Small intestine (tissue), 16 donors: ENCODE data around the gene SLC26A4. TPM values are rescaled to one million over a fixed set of nuclear protein-coding genes. Genes with fewer than 3 reads are reported as not detected.

ENCODE experiments used
- DNase-seq, 2 donors: peaks; one replicate each; pipeline versions ENCODE4 v3.0.0 to v3.0.0-alpha.2; 2013
- FAIRE-seq: peaks from 2 replicates; lab custom pipeline; 2012; peaks lifted over from hg19 to GRCh38; lab: Jason Lieb, UNC
- H3K27ac ChIP-seq, 3 donors: one replicate each; pipeline ENCODE4 v1.5.1; 2013; ENCODE audit warnings: low read length in 2 of 3, mild to moderate bottlenecking in 2 of 3, control low read depth in 1 of 3, inconsistent platforms in 1 of 3, low read depth in 1 of 3, moderate library complexity in 1 of 3
- H3K27me3 ChIP-seq, 3 donors: one replicate each; pipeline ENCODE4 v1.6.1; 2013; ENCODE audit warnings: low read length in 3 of 3, inconsistent platforms in 1 of 3; ENCODE audit not compliant: control insufficient read depth in 3 of 3, insufficient read depth in 3 of 3
- H3K36me3 ChIP-seq, 3 donors: one replicate each; pipeline ENCODE4 v1.6.1; 2013; ENCODE audit warnings: low read length in 3 of 3, inconsistent platforms in 1 of 3, low read depth in 1 of 3, mild to moderate bottlenecking in 1 of 3, moderate library complexity in 1 of 3; ENCODE audit not compliant: control insufficient read depth in 3 of 3, insufficient read depth in 2 of 3
- H3K4me1 ChIP-seq, 3 donors: one replicate each; pipeline ENCODE4 v1.6.1; 2013; ENCODE audit warnings: low read length in 2 of 3, inconsistent platforms in 1 of 3, low read depth in 1 of 3, mild to moderate bottlenecking in 1 of 3, moderate library complexity in 1 of 3; ENCODE audit not compliant: control insufficient read depth in 3 of 3, insufficient read depth in 2 of 3
- H3K4me3 ChIP-seq, 3 donors: one replicate each; pipeline ENCODE4 v1.5.1; 2013; ENCODE audit warnings: low read length in 3 of 3, control low read depth in 1 of 3, inconsistent platforms in 1 of 3, low read depth in 1 of 3, mild to moderate bottlenecking in 1 of 3, moderate library complexity in 1 of 3
- H3K9me3 ChIP-seq, 2 donors: one replicate each; pipeline ENCODE4 v1.6.1; 2013; ENCODE audit warnings: low read depth in 1 of 2, low read length in 1 of 2; ENCODE audit not compliant: control insufficient read depth in 2 of 2, insufficient read depth in 1 of 2
- WGBS, 3 donors: extraction: QIAGEN DNeasy Blood & Tissue Kit; methylation state at CpG; one replicate each; pipeline ENCODE4 v1.1.7; 2013; 5-methylcytosine and 5-hydroxymethylcytosine counted together
- long read RNA-seq, 10 donors: transcript quantifications; one replicate each; lab custom pipeline, GENCODE V29; 2026
- polyA plus RNA-seq, 4 donors: library from polyadenylated mRNA; stranded (reverse) in 3 of 4; unstranded in 1 of 4; fragments of 200-250 nt in 3 of 4; fragments of 120-200 nt in 1 of 4; gene quantifications; one replicate each; pipeline versions ENCODE4 v1.2.1 to v1.2.3, GENCODE V29; 2013
- donor health status: healthy with polysubstance abuse.
- donor health status: control.
- donor health status: control.
- donor health status: Bipolar disorder and iron deficiency.
- donor health status: healthy.

The SLC26A4 gene
- polyA plus RNA-seq = under 1 TPM in 2 of 4 donors, not detected in 2; 0.18 to 0.30 TPM
- long read RNA-seq, donor 1 = 0 reads
- long read RNA-seq, donor 2 = 0 reads
- long read RNA-seq, donor 3 = 0 reads
- long read RNA-seq, donor 4 = 0 reads
- long read RNA-seq, donor 5 = 0 reads
- long read RNA-seq, donor 6 = 0 reads
- long read RNA-seq, donor 7 = 0 reads
- long read RNA-seq, donor 8 = 0 reads
- long read RNA-seq, donor 9 = 0 reads
- long read RNA-seq, donor 10 = 0 reads

DNA sequence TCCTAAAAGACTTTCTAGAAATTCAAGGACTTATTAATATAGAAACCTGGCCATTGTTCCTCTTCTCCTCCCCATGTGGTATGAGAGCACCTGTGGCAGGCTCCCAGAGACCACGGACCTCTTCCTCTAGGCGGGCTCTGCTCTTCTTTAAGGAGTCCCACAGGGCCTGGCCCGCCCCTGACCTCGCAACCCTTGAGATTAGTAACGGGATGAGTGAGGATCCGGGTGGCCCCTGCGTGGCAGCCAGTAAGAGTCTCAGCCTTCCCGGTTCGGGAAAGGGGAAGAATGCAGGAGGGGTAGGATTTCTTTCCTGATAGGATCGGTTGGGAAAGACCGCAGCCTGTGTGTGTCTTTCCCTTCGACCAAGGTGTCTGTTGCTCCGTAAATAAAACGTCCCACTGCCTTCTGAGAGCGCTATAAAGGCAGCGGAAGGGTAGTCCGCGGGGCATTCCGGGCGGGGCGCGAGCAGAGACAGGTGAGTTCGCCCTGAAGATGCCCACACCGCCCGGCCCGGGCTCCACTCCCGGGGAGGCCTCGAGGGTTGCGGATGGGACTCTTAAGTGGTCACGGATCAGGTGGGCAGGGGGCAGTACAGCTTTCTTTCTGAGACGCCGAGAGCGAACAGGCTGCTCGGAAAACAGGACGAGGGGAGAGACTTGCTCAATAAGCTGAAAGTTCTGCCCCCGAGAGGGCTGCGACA is at the start of gene SLC26A4:
TSS of gene SLC26A4 (plus strand) at position 448 of the 700 bp plus-strand sequence. CDS start 814 bp downstream, outside the sequence.
- Histone ChIP-seq H3K27me3 (peaks cover 3 to 51% (median 25%) of the 10 kb centered on the region in 3 donors), H3K27ac (no peak within 1 kb of the TSS), H3K4me1 (peaks cover 2 to 9% (median 5%) of the 10 kb centered on the region in 3 donors), H3K9me3 (no peaks in the 10 kb centered on the region), H3K36me3 (no peaks in the 10 kb centered on the region), H3K4me3 (peak within 1 kb of the TSS in 2 of 3 donors; percentile 36 to 52)
- FAIRE-seq (no peak), DNase-seq (peak in 1 of 2 donors; percentile 33)
- 3 to 5% (median 4%) methylated on average over 37 of the region's 37 CpGs for WGBS, 3 donors

DNA sequence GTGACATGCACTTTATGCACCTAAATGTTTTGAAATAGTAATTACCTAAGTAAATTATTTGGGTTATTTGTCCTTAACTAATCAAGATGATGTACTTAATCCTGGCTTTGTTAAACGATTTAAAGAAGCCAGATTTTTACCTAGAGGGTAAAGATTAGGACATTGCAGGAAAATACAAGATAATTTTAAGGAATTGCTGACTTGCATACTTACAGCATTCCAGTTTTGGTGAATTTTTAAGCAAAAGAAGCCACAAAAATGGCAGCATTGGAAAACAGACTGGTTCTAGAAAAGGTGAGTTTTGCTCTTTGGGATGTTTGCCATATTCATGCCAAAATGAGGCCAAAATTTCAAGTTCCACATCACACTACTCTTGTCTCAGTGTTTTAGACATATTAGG is 47.2 kb upstream of the SLC26A4 start:
- no peak for DNase-seq
- H3K4me3 ChIP-seq = no peak overlapping the region
- H3K4me1 ChIP-seq = peaks cover 0 to 5% (median 0%) of the 10 kb centered on the region in 3 donors
- no peak for FAIRE-seq
- H3K27ac ChIP-seq = no peak overlapping the region
- no peaks in the 10 kb centered on the region for H3K9me3 ChIP-seq
- no peaks in the 10 kb centered on the region for H3K27me3 ChIP-seq
- WGBS, 3 donors = 75 to 83% (median 78%) methylated on average over 1 of the region's 1 CpG
- H3K36me3 ChIP-seq = peaks cover 4 to 16% (median 6%) of the 10 kb centered on the region in 3 donors

DNA sequence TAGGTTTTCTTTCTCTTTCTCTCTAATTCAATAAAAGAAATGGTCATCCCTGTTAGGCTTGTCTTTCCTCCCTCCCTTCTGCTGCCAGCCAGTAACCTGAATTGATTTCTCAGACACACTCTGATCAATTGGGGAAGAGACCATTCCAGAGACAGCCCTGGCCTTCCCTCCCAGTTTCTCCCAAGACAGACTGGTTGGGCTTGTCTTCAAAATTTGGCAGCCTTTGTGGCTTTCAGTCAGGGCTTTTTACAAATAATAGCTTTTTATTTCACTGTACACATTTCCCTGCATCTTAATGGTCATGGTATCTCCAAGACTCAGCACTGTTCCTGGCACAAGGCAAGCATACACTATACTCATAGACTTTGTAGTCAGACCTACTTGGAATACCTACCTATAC is 46.7 kb upstream of the SLC26A4 start:
- H3K4me1 ChIP-seq = peaks cover 0 to 5% (median 0%) of the 10 kb centered on the region in 3 donors
- H3K4me3 ChIP-seq = no peak overlapping the region
- no peak overlapping the region for H3K27ac ChIP-seq
- no peaks in the 10 kb centered on the region for H3K9me3 ChIP-seq
- no peaks in the 10 kb centered on the region for H3K27me3 ChIP-seq
- FAIRE-seq (no peak), DNase-seq (no peak)
- H3K36me3 ChIP-seq = peaks cover 4 to 16% (median 6%) of the 10 kb centered on the region in 3 donors

DNA sequence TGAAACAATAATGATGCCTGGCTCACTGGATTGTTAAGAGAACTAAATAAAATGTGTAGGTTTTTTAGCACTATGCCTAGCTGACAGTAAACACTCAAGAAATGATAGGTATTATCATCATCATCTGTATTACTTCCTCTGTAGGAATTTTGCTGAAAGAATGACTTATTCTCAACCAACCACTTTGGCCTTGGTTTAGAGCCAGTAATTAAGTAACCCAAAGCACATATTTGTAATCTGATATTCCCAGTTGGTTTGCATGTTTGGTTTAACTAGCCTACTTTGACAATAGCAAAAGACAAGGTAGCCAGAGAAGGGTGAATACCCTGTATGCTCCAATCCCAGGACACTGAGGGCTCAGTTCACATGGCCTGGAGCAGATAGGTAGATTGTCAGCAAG is 46.2 kb upstream of the SLC26A4 start:
- Histone ChIP-seq H3K36me3 (peaks cover 4 to 16% (median 6%) of the 10 kb centered on the region in 3 donors), H3K27me3 (no peaks in the 10 kb centered on the region), H3K4me1 (peaks cover 0 to 5% (median 0%) of the 10 kb centered on the region in 3 donors), H3K4me3 (no peak overlapping the region), H3K27ac (no peak overlapping the region), H3K9me3 (no peaks in the 10 kb centered on the region)
- DNase-seq (no peak), FAIRE-seq (no peak)

DNA sequence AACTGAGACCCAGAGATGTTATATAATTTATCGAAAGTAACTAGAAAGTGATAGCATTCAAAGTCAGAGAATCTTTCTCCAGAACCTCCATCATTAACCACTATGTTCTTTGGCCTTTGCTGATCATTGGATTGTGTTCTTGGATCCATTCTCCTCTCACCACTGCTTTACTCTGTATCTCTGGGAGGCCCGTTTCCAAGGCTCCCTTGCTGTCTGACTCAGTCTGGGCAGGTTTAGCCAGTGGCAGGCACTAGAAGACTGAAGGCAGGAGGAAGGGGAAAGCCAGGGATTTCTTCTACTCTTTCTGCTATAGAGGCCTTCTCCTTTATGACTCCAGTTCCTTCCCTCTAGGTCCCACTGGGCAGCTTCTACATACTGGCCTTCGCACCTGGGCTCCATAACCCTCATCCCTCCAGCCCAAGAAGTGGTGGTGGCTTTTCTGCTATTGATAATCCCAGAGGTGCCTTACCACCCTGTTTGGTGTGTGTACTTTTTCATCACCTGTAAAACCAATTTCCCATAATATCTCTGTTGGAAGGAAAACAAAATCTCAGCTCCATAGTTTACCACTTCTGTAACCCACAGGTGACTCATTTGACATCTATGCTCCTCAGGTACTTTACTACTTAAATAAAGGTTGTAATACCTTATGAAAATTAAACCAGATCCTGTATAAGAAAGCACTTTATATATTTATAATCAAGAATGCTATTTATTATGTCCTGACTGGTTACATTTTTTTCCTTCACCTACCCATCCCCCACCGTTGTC is 44.5 kb upstream of the SLC26A4 start:
- Histone ChIP-seq H3K9me3 (no peaks in the 10 kb centered on the region), H3K36me3 (peaks cover 4 to 18% (median 6%) of the 10 kb centered on the region in 3 donors), H3K27ac (no peak overlapping the region), H3K4me1 (peaks cover 0 to 5% (median 0%) of the 10 kb centered on the region in 3 donors), H3K27me3 (no peaks in the 10 kb centered on the region), H3K4me3 (no peak overlapping the region)
- no peak for DNase-seq
- 95 to 97% (median 97%) methylated on average over 4 of the region's 4 CpGs for WGBS, 3 donors
- FAIRE-seq = no peak

DNA sequence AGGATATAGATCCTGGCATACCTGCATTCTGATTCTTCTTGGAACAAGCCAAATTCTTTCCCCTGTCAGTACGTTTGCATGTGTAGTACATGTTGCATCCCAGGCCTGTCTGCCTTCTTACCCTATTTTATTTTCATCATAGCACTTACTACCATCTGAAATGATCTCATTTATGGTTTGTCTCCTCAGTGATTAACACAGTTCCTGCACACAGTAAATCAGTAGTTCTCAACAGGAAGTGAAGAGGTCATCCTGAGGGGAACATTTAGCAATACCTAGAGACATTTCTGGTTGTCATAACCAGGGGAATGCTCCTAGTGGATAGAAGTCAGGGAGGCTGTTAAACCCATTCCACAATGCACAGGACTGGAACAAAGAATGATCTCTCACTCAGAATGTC is 38.2 kb upstream of the SLC26A4 start:
- peaks cover 0 to 8% (median 0%) of the 10 kb centered on the region in 3 donors for H3K4me1 ChIP-seq
- FAIRE-seq = no peak
- no peak overlapping the region for H3K4me3 ChIP-seq
- no peaks in the 10 kb centered on the region for H3K9me3 ChIP-seq
- peaks cover 0 to 3% (median 0%) of the 10 kb centered on the region in 3 donors for H3K36me3 ChIP-seq
- 69 to 93% (median 72%) methylated on average over 1 of the region's 1 CpG for WGBS, 3 donors
- peak overlapping the region in 2 of 3 donors; percentile 14 to 50 for H3K27ac ChIP-seq
- DNase-seq = peak in 1 of 2 donors; percentile 71
- no peaks in the 10 kb centered on the region for H3K27me3 ChIP-seq

DNA sequence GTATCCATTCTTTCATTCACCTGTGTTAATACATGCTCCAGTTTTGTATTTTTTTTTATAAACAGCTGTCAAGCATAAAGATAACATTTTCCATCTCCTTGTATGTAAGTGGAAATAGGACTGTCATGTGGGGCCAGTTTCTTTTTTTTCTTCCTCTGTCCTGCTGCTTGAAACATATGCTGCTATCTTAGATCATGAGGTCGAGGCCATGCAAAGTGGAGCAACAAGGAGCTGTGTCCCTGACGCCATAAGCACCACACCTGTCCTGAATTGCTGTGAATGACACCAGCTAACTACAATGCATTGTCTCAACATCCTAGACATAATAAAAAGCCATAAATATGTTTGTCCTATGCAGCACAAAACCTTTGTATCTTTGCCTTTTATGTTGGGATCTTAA is 37.7 kb upstream of the SLC26A4 start:
- DNase-seq = peak in 1 of 2 donors; percentile 59
- peak overlapping the region in 1 of 3 donors; percentile 50 for H3K27ac ChIP-seq

DNA sequence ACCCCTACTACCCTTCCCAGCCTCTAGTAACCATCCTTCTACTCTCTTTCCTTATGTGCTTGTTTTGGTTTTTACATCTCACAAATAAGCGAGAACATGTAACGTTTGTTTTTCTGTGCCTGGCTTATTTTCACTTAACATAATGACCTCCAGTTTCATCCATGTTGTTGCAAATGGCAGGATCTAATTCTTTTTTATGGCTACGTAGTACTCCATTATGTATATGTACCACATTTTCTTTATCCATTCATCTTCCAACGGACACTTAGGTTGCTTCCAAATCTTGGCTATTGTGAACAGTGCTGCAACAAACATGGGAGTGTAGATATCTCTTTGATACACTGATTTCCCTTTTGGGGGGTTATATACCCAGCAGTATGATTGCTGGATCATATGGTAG is 33.6 kb upstream of the SLC26A4 start:
- DNase-seq = no peak
- no peak for FAIRE-seq
- peaks cover 0 to 6% (median 5%) of the 10 kb centered on the region in 3 donors for H3K36me3 ChIP-seq
- H3K9me3 ChIP-seq = no peaks in the 10 kb centered on the region
- no peak overlapping the region for H3K4me3 ChIP-seq
- 94 to 99% (median 98%) methylated on average over 4 of the region's 4 CpGs for WGBS, 3 donors
- H3K27ac ChIP-seq = no peak overlapping the region
- peaks cover 0 to 7% (median 0%) of the 10 kb centered on the region in 3 donors for H3K4me1 ChIP-seq
- no peaks in the 10 kb centered on the region for H3K27me3 ChIP-seq

More for the DNA sequence above, 37.7 kb upstream of the SLC26A4 start:
- peaks cover 0 to 8% (median 0%) of the 10 kb centered on the region in 3 donors for H3K4me1 ChIP-seq
- no peaks in the 10 kb centered on the region for H3K9me3 ChIP-seq
- peaks cover 0 to 3% (median 0%) of the 10 kb centered on the region in 3 donors for H3K36me3 ChIP-seq
- H3K27me3 ChIP-seq = no peaks in the 10 kb centered on the region
- WGBS, 3 donors = 37 to 68% (median 59%) methylated on average over 2 of the region's 2 CpGs
- no peak for FAIRE-seq
- no peak overlapping the region for H3K4me3 ChIP-seq
